ENCODE measurements around the gene CIAPIN1. TPM values are rescaled to one million over a fixed set of nuclear protein-coding genes. Genes with fewer than 3 reads are reported as not detected.

The CIAPIN1 gene
- total and polyA plus RNA-seq, 3 experiments from 2014 or later: 52.0 to 81.1 (median 79.0) TPM

DNA sequence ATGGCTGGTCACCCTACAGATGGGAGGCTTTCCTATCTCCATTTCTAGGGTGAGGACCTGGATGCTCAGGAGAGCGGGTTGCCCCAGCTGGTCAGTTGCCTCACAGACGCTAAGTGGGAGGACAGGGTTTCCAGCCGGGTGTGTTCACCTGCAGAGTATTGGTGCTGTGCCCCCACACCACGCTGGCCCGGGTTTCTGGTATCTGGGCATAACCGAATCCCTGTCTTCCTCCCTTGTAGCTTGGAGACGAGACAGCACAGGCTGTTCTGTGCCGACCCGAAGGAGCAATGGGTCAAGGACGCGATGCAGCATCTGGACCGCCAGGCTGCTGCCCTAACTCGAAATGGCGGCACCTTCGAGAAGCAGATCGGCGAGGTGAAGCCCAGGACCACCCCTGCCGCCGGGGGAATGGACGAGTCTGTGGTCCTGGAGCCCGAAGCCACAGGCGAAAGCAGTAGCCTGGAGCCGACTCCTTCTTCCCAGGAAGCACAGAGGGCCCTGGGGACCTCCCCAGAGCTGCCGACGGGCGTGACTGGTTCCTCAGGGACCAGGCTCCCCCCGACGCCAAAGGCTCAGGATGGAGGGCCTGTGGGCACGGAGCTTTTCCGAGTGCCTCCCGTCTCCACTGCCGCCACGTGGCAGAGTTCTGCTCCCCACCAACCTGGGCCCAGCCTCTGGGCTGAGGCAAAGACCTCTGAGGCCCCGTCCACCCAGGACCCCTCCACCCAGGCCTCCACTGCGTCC lies 65.2 kb downstream of the CIAPIN1 start:
- DNase-seq: no peak
- Histone ChIP-seq H3K36me3 (ENCODE audit: insufficient read depth, low read length) (no peaks in the 10 kb centered on the region), H3K27ac (ENCODE audit: low read depth, low read length) (no peak overlapping the region), H3K4me1 (ENCODE audit: insufficient read depth, low read length) (no peaks in the 10 kb centered on the region), H3K27me3 (ENCODE audit: insufficient read depth, low read length, poor library complexity, severe bottlenecking) (no peaks in the 10 kb centered on the region), H3K9me3 (ENCODE audit: low read length) (no peaks in the 10 kb centered on the region), H3K4me3 (ENCODE audit: low read length) (no peak overlapping the region)
- peaks cover 2 to 16% (median 4%) of the 10 kb centered on the region in 3 donors for H3K4me1 Mint-ChIP-seq
- H3K9me3 Mint-ChIP-seq: no peaks in the 10 kb centered on the region
- peaks cover 0 to 1% (median 0%) of the 10 kb centered on the region in 3 donors for H3K36me3 Mint-ChIP-seq
- no peaks in the 10 kb centered on the region for H3K27me3 Mint-ChIP-seq
- POLR2A ChIA-PET: no interaction called here
- CTCF ChIA-PET: no interaction called here
- no peak overlapping the region for H3K4me3 Mint-ChIP-seq
- H3K27ac Mint-ChIP-seq: peak overlapping the region in 1 of 8 donors; percentile 23

DNA sequence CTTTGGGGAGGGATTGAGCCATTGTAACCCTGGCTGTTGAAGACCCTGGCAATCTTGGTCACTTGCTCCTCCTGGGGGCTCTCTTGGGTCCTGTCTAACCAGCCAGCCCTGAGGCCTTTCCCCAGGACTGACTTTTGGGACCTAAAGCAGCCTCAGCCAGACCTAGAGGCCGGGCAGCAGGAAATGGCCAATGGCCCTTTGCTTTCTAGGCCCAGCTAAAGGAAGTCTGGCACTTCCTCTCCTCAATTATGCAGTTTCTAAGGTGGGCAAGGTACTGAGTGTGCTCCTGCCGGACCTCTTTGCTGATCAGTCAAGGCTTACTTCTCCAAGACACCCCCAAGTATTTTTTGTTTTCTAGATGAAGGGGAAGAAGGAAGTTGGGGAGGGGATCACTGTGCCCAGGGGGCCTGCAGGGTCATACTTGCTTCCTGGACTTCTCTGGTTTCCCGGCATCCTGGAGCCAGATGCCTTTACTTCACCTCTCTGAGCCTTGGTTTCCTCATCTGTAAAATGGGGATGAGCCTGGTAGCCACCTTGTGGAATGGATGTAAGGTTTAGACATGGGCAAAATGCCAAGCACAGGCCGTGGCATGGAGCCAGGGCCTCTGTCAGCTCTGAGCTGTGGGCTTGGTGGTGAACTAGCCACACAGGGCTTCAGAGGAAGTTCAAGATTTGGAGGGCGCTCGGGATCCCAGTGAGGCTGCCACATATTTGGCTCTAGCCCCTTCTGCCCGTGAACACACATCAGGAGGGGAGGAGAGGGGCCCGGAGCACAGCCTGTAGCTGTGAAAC lies 66.3 kb downstream of the CIAPIN1 start:
- H3K4me3 Mint-ChIP-seq: no peak overlapping the region
- H3K9me3 Mint-ChIP-seq: no peaks in the 10 kb centered on the region
- H3K36me3 Mint-ChIP-seq: peaks cover 0 to 1% (median 0%) of the 10 kb centered on the region in 3 donors
- Histone ChIP-seq H3K9me3 (ENCODE audit: low read length) (no peaks in the 10 kb centered on the region), H3K36me3 (ENCODE audit: insufficient read depth, low read length) (no peaks in the 10 kb centered on the region), H3K27me3 (ENCODE audit: insufficient read depth, low read length, poor library complexity, severe bottlenecking) (no peaks in the 10 kb centered on the region), H3K4me3 (ENCODE audit: low read length) (no peak overlapping the region), H3K27ac (ENCODE audit: low read depth, low read length) (no peak overlapping the region), H3K4me1 (ENCODE audit: insufficient read depth, low read length) (no peaks in the 10 kb centered on the region)
- peak in 1 of 5 donors; percentile 9 for DNase-seq
- H3K27ac Mint-ChIP-seq: peak overlapping the region in 2 of 8 donors; percentile 22 to 41
- POLR2A ChIA-PET: no interaction called here
- H3K27me3 Mint-ChIP-seq: peaks cover 0 to 2% of the 10 kb centered on the region in 2 donors
- CTCF ChIA-PET: no interaction called here
- peaks cover 0 to 16% (median 0%) of the 10 kb centered on the region in 3 donors for H3K4me1 Mint-ChIP-seq

DNA sequence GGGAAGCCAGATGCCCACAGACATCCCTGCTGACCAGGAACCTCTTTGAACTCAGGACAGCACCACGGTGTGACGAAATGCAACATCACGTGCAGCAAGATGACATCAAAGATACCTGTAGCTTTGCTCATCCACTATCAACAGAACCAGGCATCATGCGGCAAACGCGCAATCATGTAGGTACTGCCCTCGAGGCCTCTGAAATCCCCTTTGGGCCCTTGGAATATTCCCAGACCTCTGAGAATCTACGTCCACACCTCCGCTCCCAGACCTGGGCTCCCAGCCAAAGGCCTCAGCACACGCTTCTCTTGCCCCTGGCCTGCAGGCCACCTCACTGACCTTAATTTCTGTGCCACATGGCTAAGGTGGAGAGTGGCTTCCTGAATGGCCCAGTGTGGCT lies 67.6 kb downstream of the CIAPIN1 start:
- POLR2A ChIA-PET: no interaction called here
- Mint-ChIP-seq H3K27ac (no peak overlapping the region), H3K36me3 (no peaks in the 10 kb centered on the region), H3K4me3 (no peak overlapping the region), H3K9me3 (no peaks in the 10 kb centered on the region), H3K4me1 (peaks cover 0 to 16% (median 0%) of the 10 kb centered on the region in 3 donors), H3K27me3 (peaks cover 0 to 2% of the 10 kb centered on the region in 2 donors)
- Histone ChIP-seq H3K36me3 (ENCODE audit: insufficient read depth, low read length) (no peaks in the 10 kb centered on the region), H3K27ac (ENCODE audit: low read depth, low read length) (no peak overlapping the region), H3K9me3 (ENCODE audit: low read length) (no peaks in the 10 kb centered on the region), H3K4me1 (ENCODE audit: insufficient read depth, low read length) (no peaks in the 10 kb centered on the region), H3K27me3 (ENCODE audit: insufficient read depth, low read length, poor library complexity, severe bottlenecking) (no peaks in the 10 kb centered on the region), H3K4me3 (ENCODE audit: low read length) (no peak overlapping the region)
- CTCF ChIA-PET: no interaction called here
- DNase-seq: no peak

Other genes starting within 250 kb of the CIAPIN1 start
- gene ARL2BP, start 202.1 kb downstream of the CIAPIN1 start, total RNA-seq: 10 to 100 TPM; 29.9 to 30.1 TPM
- gene ARL2BP, start 202.1 kb downstream of the CIAPIN1 start, polyA plus RNA-seq: 112 TPM
- under 1 TPM in 1 of 2 experiments, not detected in 1; 0.49 TPM for gene PLLP, start 162.7 kb downstream of the CIAPIN1 start, total RNA-seq
- gene PLLP, start 162.7 kb downstream of the CIAPIN1 start, polyA plus RNA-seq: 0.72 TPM
- gene CCL22, start 88.6 kb downstream of the CIAPIN1 start, total RNA-seq: 10 to 100 TPM; 49.5 to 52.6 TPM
- not detected for gene CCL22, start 88.6 kb downstream of the CIAPIN1 start, polyA plus RNA-seq
- not detected for gene CX3CL1, start 74.9 kb downstream of the CIAPIN1 start, total RNA-seq
- gene CX3CL1, start 74.9 kb downstream of the CIAPIN1 start, polyA plus RNA-seq: not detected
- 10 to 100 TPM; 18.6 to 18.9 TPM for gene CCL17, start 42.6 kb downstream of the CIAPIN1 start, total RNA-seq
- not detected for gene CCL17, start 42.6 kb downstream of the CIAPIN1 start, polyA plus RNA-seq
- 10 to 100 TPM; 50.5 to 51.9 TPM for gene COQ9, start 94 bp upstream of the CIAPIN1 start, total RNA-seq
- gene COQ9, start 94 bp upstream of the CIAPIN1 start, polyA plus RNA-seq: 28.4 TPM
- gene POLR2C, start 15.3 kb upstream of the CIAPIN1 start, total RNA-seq: 10 to 100 TPM; 92.3 to 95.0 TPM
- gene POLR2C, start 15.3 kb upstream of the CIAPIN1 start, polyA plus RNA-seq: 36.1 TPM
- 1 to 10 TPM; 6.8 to 7.0 TPM for gene DOK4, start 39.1 kb upstream of the CIAPIN1 start, total RNA-seq
- 3.3 TPM for gene DOK4, start 39.1 kb upstream of the CIAPIN1 start, polyA plus RNA-seq
- 10 to 100 TPM; 27.0 to 28.1 TPM for gene CCDC102A, start 89.2 kb upstream of the CIAPIN1 start, total RNA-seq
- gene CCDC102A, start 89.2 kb upstream of the CIAPIN1 start, polyA plus RNA-seq: 22.6 TPM
- 10 to 100 TPM; 46.1 to 48.5 TPM for gene ADGRG5, start 95.3 kb upstream of the CIAPIN1 start, total RNA-seq
- gene ADGRG5, start 95.3 kb upstream of the CIAPIN1 start, polyA plus RNA-seq: 23.5 TPM
- gene ADGRG1, start 181.2 kb upstream of the CIAPIN1 start, total RNA-seq: 10 to 100 TPM; 25.8 to 29.8 TPM
- gene ADGRG1, start 181.2 kb upstream of the CIAPIN1 start, polyA plus RNA-seq: 51.9 TPM
- gene ADGRG3, start 220.9 kb upstream of the CIAPIN1 start, total RNA-seq: not detected
- not detected for gene ADGRG3, start 220.9 kb upstream of the CIAPIN1 start, polyA plus RNA-seq
- not detected for gene DRC7, start 247.4 kb upstream of the CIAPIN1 start, total RNA-seq
- not detected for gene DRC7, start 247.4 kb upstream of the CIAPIN1 start, polyA plus RNA-seq